HepG2 (cell line): Measurements from ENCODE around the gene CIAPIN1. TPM values are rescaled to one million over a fixed set of nuclear protein-coding genes. Genes with fewer than 3 reads are reported as not detected.

Experiments used
- ARNT ChIP-seq: fragments of 450-650 bp; IDR thresholded peaks from 2 replicates; pipeline ENCODE4 v1.6.1; 2017
- CAMTA2 ChIP-seq: sonication (generic); formaldehyde crosslinking; IDR thresholded peaks from 2 replicates; pipeline ENCODE4 v1.4.0; 2020; ENCODE audit warnings: mild to moderate bottlenecking, missing genetic modification reagents, borderline replicate concordance
- MTA3 ChIP-seq: sonication (generic); formaldehyde crosslinking; IDR thresholded peaks from 2 replicates; pipeline ENCODE4 v1.4.0; 2020; ENCODE audit warnings: missing genetic modification reagents
- MXD4 ChIP-seq: IDR thresholded peaks from 2 replicates; pipeline ENCODE4 v1.6.1; 2016; ENCODE audit warnings: mild to moderate bottlenecking, missing biosample characterization, missing genetic modification reagents
- PHF20 ChIP-seq: sonication (generic); formaldehyde crosslinking; IDR thresholded peaks from 2 replicates; pipeline ENCODE4 v1.5.0; 2020; ENCODE audit warnings: mild to moderate bottlenecking, missing genetic modification reagents
- PTBP1 ChIP-seq: fragments of 200-400 bp; formaldehyde crosslinking; IDR thresholded peaks from 2 replicates; pipeline ENCODE4 v1.6.1; 2018; ENCODE audit warnings: low read length, low read depth; ENCODE audit not compliant: poor library complexity, severe bottlenecking
- ZNF253 ChIP-seq: sonication (generic); formaldehyde crosslinking; IDR thresholded peaks from 2 replicates; pipeline ENCODE4 v1.8.0; 2022; ENCODE audit warnings: mild to moderate bottlenecking, missing genetic modification reagents, borderline replicate concordance
- ZNF619 ChIP-seq: sonication (generic); formaldehyde crosslinking; IDR thresholded peaks from 2 replicates; pipeline ENCODE4 v1.4.0; 2020; ENCODE audit warnings: mild to moderate bottlenecking, missing genetic modification reagents
- ZNF788 ChIP-seq: sonication (generic); formaldehyde crosslinking; IDR thresholded peaks from 2 replicates; pipeline ENCODE4 v1.5.0; 2020; ENCODE audit warnings: mild to moderate bottlenecking, missing genetic modification reagents, borderline replicate concordance
- polyA plus RNA-seq, 8 experiments: library from polyadenylated mRNA; depleted of rRNA in 3 of 8; stranded (reverse) in 7 of 8; unstranded in 1 of 8; fragments of >200 nt; fragmentation: Illumina TruSeq in 4 of 8; extraction: Trizol in 4 of 8; gene quantifications; 2 replicates each; pipeline versions ENCODE4 v1.2.1 to v1.2.3, GENCODE V29; 2011 to 2016; ENCODE audit warnings: low read depth in 4 of 8, missing spikeins in 1 of 8, mixed read lengths in 1 of 8; ENCODE audit not compliant: insufficient read depth in 1 of 8
- total RNA-seq, 5 experiments: library from RNA; depleted of rRNA; stranded (reverse); fragments of >200 nt; fragmentation: Illumina TruSeq; extraction: Trizol; gene quantifications; 2 replicates each; pipeline ENCODE4 v1.2.3, GENCODE V29; 2016; ENCODE audit warnings: low read depth in 1 of 5
- TF ChIP-seq, protein P1 (sequence below): sonication (generic); formaldehyde crosslinking; IDR thresholded peaks from 2 replicates; pipeline ENCODE4 v1.5.0; 2020; ENCODE audit warnings: missing genetic modification reagents
- TF ChIP-seq, protein P2 (sequence below): sonication (generic); formaldehyde crosslinking; IDR thresholded peaks from 2 replicates; pipeline ENCODE4 v1.5.1; 2020; ENCODE audit warnings: mild to moderate bottlenecking, missing genetic modification reagents, borderline replicate concordance
- TF ChIP-seq, protein P3 (sequence below): sonication (generic); formaldehyde crosslinking; IDR thresholded peaks from 2 replicates; pipeline ENCODE4 v1.4.0; 2020; ENCODE audit warnings: mild to moderate bottlenecking, missing genetic modification reagents
- TF ChIP-seq, protein P4 (sequence below): IDR thresholded peaks from 2 replicates; pipeline ENCODE4 v1.6.1; 2016; ENCODE audit warnings: mild to moderate bottlenecking, missing biosample characterization, missing genetic modification reagents

Gene CIAPIN1
- total and polyA plus RNA-seq, 2 of the 13 experiments (the other 11 are each of a cell fraction or from before 2014, with no cell fraction given): 69.3 to 89.7 TPM

DNA sequence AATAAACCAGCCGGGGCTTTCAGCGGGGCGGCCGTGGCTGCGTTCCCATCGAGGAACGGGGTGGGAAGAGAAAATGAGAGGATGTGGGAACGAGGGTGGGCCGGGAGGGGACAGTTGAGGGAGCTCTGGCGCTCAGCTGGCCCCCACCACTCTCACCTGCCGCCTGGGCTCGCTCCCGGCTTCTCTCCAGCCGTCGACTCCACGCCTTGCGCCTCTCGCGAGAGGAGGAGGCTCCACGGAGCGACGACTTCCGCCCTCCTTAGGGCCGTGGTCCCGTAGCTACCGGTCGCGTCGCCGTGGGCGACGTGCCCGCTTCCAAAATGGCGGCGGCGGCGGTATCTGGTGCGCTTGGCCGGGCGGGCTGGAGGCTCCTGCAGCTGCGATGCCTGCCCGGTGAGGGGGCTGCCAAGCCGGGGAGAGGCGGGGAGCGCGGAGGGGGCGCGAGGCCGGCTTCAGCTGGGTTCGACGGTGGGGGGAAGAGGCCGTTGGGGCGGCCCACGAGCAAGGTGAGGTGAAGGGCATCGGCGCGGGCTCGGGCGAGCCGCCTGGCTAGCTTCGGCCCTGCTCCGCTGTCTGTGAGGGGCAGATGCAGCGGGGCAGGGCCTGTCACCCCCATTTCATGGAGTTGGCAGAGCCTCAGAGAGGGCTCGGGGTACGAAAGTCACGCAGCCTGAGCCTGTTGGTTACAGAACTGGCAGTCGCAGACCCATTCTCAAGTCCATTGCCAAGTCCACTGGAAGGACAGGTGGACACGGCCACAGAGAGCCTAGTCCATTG, at the start of gene CIAPIN1, which contains the start of gene COQ9 (continued):
- TF ChIP-seq CAMTA2 (peak; percentile 89), ARNT (no peak), ZNF253 (no peak), ZNF788 (CRISPR knock-in tag) (peak; percentile 85; the same call in 1 of the 2 replicates), ZNF619 (CRISPR knock-in tag) (peak; percentile 91; the same call in 1 of the 2 replicates), MTA3 (no peak), MXD4 (CRISPR knock-in tag) (peak; percentile 96), PHF20 (CRISPR knock-in tag) (peak; percentile 93), PTBP1 (no peak)
- TF ChIP-seq, protein P1, sequence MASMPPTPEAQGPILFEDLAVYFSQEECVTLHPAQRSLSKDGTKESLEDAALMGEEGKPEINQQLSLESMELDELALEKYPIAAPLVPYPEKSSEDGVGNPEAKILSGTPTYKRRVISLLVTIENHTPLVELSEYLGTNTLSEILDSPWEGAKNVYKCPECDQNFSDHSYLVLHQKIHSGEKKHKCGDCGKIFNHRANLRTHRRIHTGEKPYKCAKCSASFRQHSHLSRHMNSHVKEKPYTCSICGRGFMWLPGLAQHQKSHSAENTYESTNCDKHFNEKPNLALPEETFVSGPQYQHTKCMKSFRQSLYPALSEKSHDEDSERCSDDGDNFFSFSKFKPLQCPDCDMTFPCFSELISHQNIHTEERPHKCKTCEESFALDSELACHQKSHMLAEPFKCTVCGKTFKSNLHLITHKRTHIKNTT (CRISPR knock-in tag): no peak
- TF ChIP-seq, protein P2, sequence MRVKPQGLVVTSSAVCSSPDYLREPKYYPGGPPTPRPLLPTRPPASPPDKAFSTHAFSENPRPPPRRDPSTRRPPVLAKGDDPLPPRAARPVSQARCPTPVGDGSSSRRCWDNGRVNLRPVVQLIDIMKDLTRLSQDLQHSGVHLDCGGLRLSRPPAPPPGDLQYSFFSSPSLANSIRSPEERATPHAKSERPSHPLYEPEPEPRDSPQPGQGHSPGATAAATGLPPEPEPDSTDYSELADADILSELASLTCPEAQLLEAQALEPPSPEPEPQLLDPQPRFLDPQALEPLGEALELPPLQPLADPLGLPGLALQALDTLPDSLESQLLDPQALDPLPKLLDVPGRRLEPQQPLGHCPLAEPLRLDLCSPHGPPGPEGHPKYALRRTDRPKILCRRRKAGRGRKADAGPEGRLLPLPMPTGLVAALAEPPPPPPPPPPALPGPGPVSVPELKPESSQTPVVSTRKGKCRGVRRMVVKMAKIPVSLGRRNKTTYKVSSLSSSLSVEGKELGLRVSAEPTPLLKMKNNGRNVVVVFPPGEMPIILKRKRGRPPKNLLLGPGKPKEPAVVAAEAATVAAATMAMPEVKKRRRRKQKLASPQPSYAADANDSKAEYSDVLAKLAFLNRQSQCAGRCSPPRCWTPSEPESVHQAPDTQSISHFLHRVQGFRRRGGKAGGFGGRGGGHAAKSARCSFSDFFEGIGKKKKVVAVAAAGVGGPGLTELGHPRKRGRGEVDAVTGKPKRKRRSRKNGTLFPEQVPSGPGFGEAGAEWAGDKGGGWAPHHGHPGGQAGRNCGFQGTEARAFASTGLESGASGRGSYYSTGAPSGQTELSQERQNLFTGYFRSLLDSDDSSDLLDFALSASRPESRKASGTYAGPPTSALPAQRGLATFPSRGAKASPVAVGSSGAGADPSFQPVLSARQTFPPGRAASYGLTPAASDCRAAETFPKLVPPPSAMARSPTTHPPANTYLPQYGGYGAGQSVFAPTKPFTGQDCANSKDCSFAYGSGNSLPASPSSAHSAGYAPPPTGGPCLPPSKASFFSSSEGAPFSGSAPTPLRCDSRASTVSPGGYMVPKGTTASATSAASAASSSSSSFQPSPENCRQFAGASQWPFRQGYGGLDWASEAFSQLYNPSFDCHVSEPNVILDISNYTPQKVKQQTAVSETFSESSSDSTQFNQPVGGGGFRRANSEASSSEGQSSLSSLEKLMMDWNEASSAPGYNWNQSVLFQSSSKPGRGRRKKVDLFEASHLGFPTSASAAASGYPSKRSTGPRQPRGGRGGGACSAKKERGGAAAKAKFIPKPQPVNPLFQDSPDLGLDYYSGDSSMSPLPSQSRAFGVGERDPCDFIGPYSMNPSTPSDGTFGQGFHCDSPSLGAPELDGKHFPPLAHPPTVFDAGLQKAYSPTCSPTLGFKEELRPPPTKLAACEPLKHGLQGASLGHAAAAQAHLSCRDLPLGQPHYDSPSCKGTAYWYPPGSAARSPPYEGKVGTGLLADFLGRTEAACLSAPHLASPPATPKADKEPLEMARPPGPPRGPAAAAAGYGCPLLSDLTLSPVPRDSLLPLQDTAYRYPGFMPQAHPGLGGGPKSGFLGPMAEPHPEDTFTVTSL (CRISPR knock-in tag): no peak
- TF ChIP-seq, protein P3, sequence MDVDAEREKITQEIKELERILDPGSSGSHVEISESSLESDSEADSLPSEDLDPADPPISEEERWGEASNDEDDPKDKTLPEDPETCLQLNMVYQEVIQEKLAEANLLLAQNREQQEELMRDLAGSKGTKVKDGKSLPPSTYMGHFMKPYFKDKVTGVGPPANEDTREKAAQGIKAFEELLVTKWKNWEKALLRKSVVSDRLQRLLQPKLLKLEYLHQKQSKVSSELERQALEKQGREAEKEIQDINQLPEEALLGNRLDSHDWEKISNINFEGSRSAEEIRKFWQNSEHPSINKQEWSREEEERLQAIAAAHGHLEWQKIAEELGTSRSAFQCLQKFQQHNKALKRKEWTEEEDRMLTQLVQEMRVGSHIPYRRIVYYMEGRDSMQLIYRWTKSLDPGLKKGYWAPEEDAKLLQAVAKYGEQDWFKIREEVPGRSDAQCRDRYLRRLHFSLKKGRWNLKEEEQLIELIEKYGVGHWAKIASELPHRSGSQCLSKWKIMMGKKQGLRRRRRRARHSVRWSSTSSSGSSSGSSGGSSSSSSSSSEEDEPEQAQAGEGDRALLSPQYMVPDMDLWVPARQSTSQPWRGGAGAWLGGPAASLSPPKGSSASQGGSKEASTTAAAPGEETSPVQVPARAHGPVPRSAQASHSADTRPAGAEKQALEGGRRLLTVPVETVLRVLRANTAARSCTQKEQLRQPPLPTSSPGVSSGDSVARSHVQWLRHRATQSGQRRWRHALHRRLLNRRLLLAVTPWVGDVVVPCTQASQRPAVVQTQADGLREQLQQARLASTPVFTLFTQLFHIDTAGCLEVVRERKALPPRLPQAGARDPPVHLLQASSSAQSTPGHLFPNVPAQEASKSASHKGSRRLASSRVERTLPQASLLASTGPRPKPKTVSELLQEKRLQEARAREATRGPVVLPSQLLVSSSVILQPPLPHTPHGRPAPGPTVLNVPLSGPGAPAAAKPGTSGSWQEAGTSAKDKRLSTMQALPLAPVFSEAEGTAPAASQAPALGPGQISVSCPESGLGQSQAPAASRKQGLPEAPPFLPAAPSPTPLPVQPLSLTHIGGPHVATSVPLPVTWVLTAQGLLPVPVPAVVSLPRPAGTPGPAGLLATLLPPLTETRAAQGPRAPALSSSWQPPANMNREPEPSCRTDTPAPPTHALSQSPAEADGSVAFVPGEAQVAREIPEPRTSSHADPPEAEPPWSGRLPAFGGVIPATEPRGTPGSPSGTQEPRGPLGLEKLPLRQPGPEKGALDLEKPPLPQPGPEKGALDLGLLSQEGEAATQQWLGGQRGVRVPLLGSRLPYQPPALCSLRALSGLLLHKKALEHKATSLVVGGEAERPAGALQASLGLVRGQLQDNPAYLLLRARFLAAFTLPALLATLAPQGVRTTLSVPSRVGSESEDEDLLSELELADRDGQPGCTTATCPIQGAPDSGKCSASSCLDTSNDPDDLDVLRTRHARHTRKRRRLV (CRISPR knock-in tag): peak; percentile 61; the same call in 1 of the 2 replicates
- TF ChIP-seq, protein P4, sequence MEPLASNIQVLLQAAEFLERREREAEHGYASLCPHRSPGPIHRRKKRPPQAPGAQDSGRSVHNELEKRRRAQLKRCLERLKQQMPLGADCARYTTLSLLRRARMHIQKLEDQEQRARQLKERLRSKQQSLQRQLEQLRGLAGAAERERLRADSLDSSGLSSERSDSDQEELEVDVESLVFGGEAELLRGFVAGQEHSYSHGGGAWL (CRISPR knock-in tag): peak; percentile 84; the same call in 1 of the 2 replicates
